ENCODE results near the gene PHETA2. TPM values are rescaled to one million over a fixed set of nuclear protein-coding genes. Genes with fewer than 3 reads are reported as not detected.

The PHETA2 gene
- total and polyA plus RNA-seq, 2 of the 4 experiments (the other 2 are of a cell fraction), result 6.5 to 10.0 TPM

DNA sequence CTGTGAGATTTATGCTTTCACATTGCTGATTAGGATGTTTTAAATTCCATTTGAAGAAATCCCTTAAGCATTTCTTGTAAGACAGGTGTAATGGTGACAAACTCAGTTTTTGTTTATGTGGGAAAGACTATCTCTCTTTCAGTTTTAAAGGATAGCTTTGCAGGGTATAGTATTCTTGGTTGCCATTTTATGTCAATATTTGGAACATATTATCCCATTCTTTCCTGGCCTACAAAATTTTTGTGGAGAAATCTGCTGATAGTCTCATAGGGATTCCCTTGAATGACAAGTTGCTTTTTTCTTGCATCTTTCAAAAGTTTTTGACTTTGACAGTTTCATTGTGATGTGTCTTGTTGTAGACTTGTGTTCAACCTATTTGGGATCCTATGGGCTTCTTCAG, 32.3 kb upstream of the PHETA2 start:
- Histone ChIP-seq H4K8ac (ENCODE audit: low read depth in 2 of 2, low read length in 2 of 2) (no peak overlapping the region), H3K4me3 (ENCODE audit: insufficient read depth, low read depth, low read length) (no peak overlapping the region), H3K9ac (ENCODE audit: low read depth, low read length) (no peak overlapping the region), H3K79me1 (ENCODE audit: low read depth in 1 of 2, low read length in 2 of 2) (no peaks in the 10 kb centered on the region), H2BK20ac (ENCODE audit: low read depth, low read length) (no peak overlapping the region), H2AFZ (replicated peaks; ENCODE audit: low read length, poor library complexity) (no peak overlapping the region), H3K4ac (ENCODE audit: low read depth, low read length) (no peak overlapping the region), H3K9me3 (ENCODE audit: control insufficient read depth, insufficient read depth, low read length) (peaks cover 7% of the 10 kb centered on the region), H3K56ac (ENCODE audit: extremely low read depth, insufficient read depth, low read length) (no peak overlapping the region), H3K23ac (ENCODE audit: low read depth, low read length) (no peak overlapping the region), H3K27me3 (ENCODE audit: control insufficient read depth, insufficient read depth, low read length) (no peaks in the 10 kb centered on the region), H2AK9ac (replicated peaks; ENCODE audit: low read depth, low read length, poor library complexity) (no peak overlapping the region), H2BK120ac (ENCODE audit: low read depth, low read length) (no peak overlapping the region), H2BK5ac (ENCODE audit: low read depth, low read length, poor library complexity, severe bottlenecking) (no peak overlapping the region), H4K20me1 (ENCODE audit: insufficient read depth, low read length) (no peaks in the 10 kb centered on the region), H3K4me1 (ENCODE audit: control insufficient read depth, insufficient read depth, low read length) (no peaks in the 10 kb centered on the region), H3K36me3 (ENCODE audit: control insufficient read depth, insufficient read depth, low read length) (no peaks in the 10 kb centered on the region), H2AK5ac (ENCODE audit: low read depth, low read length) (no peak overlapping the region), H3K14ac (replicated peaks; ENCODE audit: low read depth, low read length) (no peak overlapping the region), H3K27ac (ENCODE audit: insufficient read depth, low read length) (no peak overlapping the region), H4K5ac (ENCODE audit: low read depth, low read length) (no peak overlapping the region), H3K18ac (ENCODE audit: low read depth, low read length) (no peak overlapping the region), H4K91ac (ENCODE audit: insufficient read depth, low read depth, low read length) (no peak overlapping the region), H3K4me2 (ENCODE audit: low read depth, low read length) (no peak overlapping the region), H3K9me1 (ENCODE audit: insufficient read depth, low read length) (no peaks in the 10 kb centered on the region), H2BK15ac (ENCODE audit: low read depth, low read length) (no peak overlapping the region)
- no peak for DNase-seq
- dilution Hi-C loops (cut with HindIII; ENCODE audit: low sequenced_read_pairs, unreplicated experiment) (no loop called here), intact Hi-C loops (cut with micrococcal nuclease) (no loop called here), in situ Hi-C loops (cut with MboI; ENCODE audit: low sequenced_read_pairs) (no loop called here)
- ChIA-PET CTCF (no interaction called here), POLR2A (ENCODE audit: unreplicated experiment) (no interaction called here)
- no peak for ATAC-seq (ENCODE audit: low read depth)
- no TSS peak for BruUV-seq (replicated peaks)
- TF ChIP-seq, protein P1, sequence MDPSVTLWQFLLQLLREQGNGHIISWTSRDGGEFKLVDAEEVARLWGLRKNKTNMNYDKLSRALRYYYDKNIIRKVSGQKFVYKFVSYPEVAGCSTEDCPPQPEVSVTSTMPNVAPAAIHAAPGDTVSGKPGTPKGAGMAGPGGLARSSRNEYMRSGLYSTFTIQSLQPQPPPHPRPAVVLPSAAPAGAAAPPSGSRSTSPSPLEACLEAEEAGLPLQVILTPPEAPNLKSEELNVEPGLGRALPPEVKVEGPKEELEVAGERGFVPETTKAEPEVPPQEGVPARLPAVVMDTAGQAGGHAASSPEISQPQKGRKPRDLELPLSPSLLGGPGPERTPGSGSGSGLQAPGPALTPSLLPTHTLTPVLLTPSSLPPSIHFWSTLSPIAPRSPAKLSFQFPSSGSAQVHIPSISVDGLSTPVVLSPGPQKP (IDR thresholded peaks at IDR 0.05; ENCODE audit: borderline replicate concordance, low read depth, low read length), result no peak
- TF ChIP-seq MAZ (IDR thresholded peaks at IDR 0.05; ENCODE audit: borderline replicate concordance, low read depth, low read length) (no peak), SMC3 (IDR thresholded peaks at IDR 0.05; ENCODE audit: low read depth, low read length) (no peak), RFX5 (IDR thresholded peaks at IDR 0.05; ENCODE audit: low read depth, low read length) (no peak), MAFK (IDR thresholded peaks at IDR 0.05; ENCODE audit: low read depth, low read length) (no peak), POLR2A (IDR thresholded peaks at IDR 0.05; ENCODE audit: low read depth, low read length) (no peak), CHD1 (IDR thresholded peaks at IDR 0.05; ENCODE audit: low read depth, low read length) (no peak), NFE2L2 (IDR thresholded peaks at IDR 0.05; ENCODE audit: low read depth, low read length) (no peak), RCOR1 (IDR thresholded peaks at IDR 0.05; ENCODE audit: insufficient replicate concordance, low read length) (no peak), BHLHE40 (IDR thresholded peaks at IDR 0.05; ENCODE audit: low read depth, low read length) (no peak)

All from IMR-90 (cell line).